IMR-90 (cell line): Measurements from ENCODE around the gene CDKL5. TPM values are rescaled to one million over a fixed set of nuclear protein-coding genes. Genes with fewer than 3 reads are reported as not detected.

Experiments used
- ATAC-seq: fragments of 200-7000 bp; cut with Tn5 transposase; 2 replicates; pipeline ENCODE4 v1.9.1; 2020; ENCODE audit warnings: low read depth, mild to moderate bottlenecking, moderate library complexity
- BruUV-seq: library from RNA; stranded (reverse); fragments of 400-500 nt; replicated peaks from 2 replicates; lab custom pipeline; 2021; lab: Mats Ljungman, UMichigan
- CTCF ChIA-PET: fragments of 300-600 bp; formaldehyde crosslinking; extraction: SDS; loops from one replicate; lab custom pipeline; 2021; ENCODE audit warnings: antibody characterized with exemption; lab: Yijun Ruan, JAX
- POLR2A ChIA-PET: fragments of 300-600 bp; sonication (Branson Sonifier 250); formaldehyde crosslinking; loops from one replicate; lab custom pipeline; 2022; ENCODE audit warnings: antibody characterized with exemption; ENCODE audit not compliant: unreplicated experiment; lab: Charles Lee
- DNase-seq: peaks from one replicate; pipeline ENCODE4 v3.0.0; 2013
- H2AFZ ChIP-seq: replicated peaks from 2 replicates; pipeline ENCODE3; 2013; ENCODE audit warnings: low read length, mild to moderate bottlenecking; ENCODE audit not compliant: poor library complexity
- H2AK5ac ChIP-seq: 2 replicates; pipeline ENCODE4 v1.6.1; 2013; ENCODE audit warnings: low read depth, low read length, inconsistent platforms
- H2AK9ac ChIP-seq: replicated peaks from 2 replicates; pipeline ENCODE3; 2013; ENCODE audit warnings: mild to moderate bottlenecking, low read depth, low read length, moderate library complexity; ENCODE audit not compliant: poor library complexity
- H2BK120ac ChIP-seq: 2 replicates; pipeline ENCODE4 v1.6.1; 2013; ENCODE audit warnings: low read depth, low read length, inconsistent platforms
- H2BK15ac ChIP-seq: 3 replicates; pipeline ENCODE4 v1.6.1; 2013; ENCODE audit warnings: low read depth, low read length, inconsistent platforms
- H2BK20ac ChIP-seq: 2 replicates; pipeline ENCODE4 v1.6.1; 2013; ENCODE audit warnings: low read depth, mild to moderate bottlenecking, inconsistent platforms, low read length, moderate library complexity
- H2BK5ac ChIP-seq: 2 replicates; pipeline ENCODE4 v1.6.1; 2013; ENCODE audit warnings: mild to moderate bottlenecking, low read depth, low read length, inconsistent platforms; ENCODE audit not compliant: poor library complexity, severe bottlenecking
- H3K14ac ChIP-seq: replicated peaks from 2 replicates; pipeline ENCODE4 v1.6.1; 2013; ENCODE audit warnings: low read depth, low read length, inconsistent platforms
- H3K18ac ChIP-seq: 2 replicates; pipeline ENCODE4 v1.6.1; 2013; ENCODE audit warnings: low read depth, low read length, control low read depth
- H3K23ac ChIP-seq: 2 replicates; pipeline ENCODE4 v1.6.1; 2013; ENCODE audit warnings: low read depth, low read length, inconsistent platforms
- H3K27ac ChIP-seq: 2 replicates; pipeline ENCODE4 v1.5.1; 2013; ENCODE audit warnings: mild to moderate bottlenecking, control low read depth, low read length; ENCODE audit not compliant: insufficient read depth
- H3K27me3 ChIP-seq: 2 replicates; pipeline ENCODE4 v1.6.1; 2013; ENCODE audit warnings: low read length; ENCODE audit not compliant: control insufficient read depth, insufficient read depth
- H3K36me3 ChIP-seq: 2 replicates; pipeline ENCODE4 v1.6.1; 2013; ENCODE audit warnings: low read length, mixed read lengths; ENCODE audit not compliant: control insufficient read depth, insufficient read depth
- H3K4ac ChIP-seq: 2 replicates; pipeline ENCODE4 v1.6.1; 2013; ENCODE audit warnings: low read depth, low read length, inconsistent platforms
- H3K4me1 ChIP-seq: 2 replicates; pipeline ENCODE4 v1.6.1; 2013; ENCODE audit warnings: low read length, mixed read lengths; ENCODE audit not compliant: control insufficient read depth, insufficient read depth
- H3K4me2 ChIP-seq: 2 replicates; pipeline ENCODE4 v1.6.1; 2013; ENCODE audit warnings: low read depth, mild to moderate bottlenecking, control low read depth, low read length, moderate library complexity
- H3K4me3 ChIP-seq: 2 replicates; pipeline ENCODE4 v1.5.1; 2013; ENCODE audit warnings: low read depth, mild to moderate bottlenecking, control low read depth, low read length, moderate library complexity; ENCODE audit not compliant: insufficient read depth
- H3K56ac ChIP-seq: 2 replicates; pipeline ENCODE4 v1.6.1; 2013; ENCODE audit warnings: low read length, inconsistent platforms; ENCODE audit not compliant: insufficient read depth; ENCODE audit errors: extremely low read depth
- H3K79me1 ChIP-seq, 2 experiments: 2 replicates each; pipeline ENCODE4 v1.6.1; 2013; ENCODE audit warnings: low read length in 2 of 2, inconsistent platforms in 1 of 2, low read depth in 1 of 2
- H3K9ac ChIP-seq: 2 replicates; pipeline ENCODE4 v1.6.1; 2013; ENCODE audit warnings: low read depth, low read length, control low read depth
- H3K9me1 ChIP-seq: 2 replicates; pipeline ENCODE4 v1.6.1; 2013; ENCODE audit warnings: low read length, inconsistent platforms; ENCODE audit not compliant: insufficient read depth
- H3K9me3 ChIP-seq: 2 replicates; pipeline ENCODE4 v1.6.1; 2013; ENCODE audit warnings: low read length; ENCODE audit not compliant: control insufficient read depth, insufficient read depth
- H4K20me1 ChIP-seq: 2 replicates; pipeline ENCODE4 v1.6.1; 2013; ENCODE audit warnings: low read length, inconsistent platforms; ENCODE audit not compliant: insufficient read depth
- H4K5ac ChIP-seq: 2 replicates; pipeline ENCODE4 v1.6.1; 2013; ENCODE audit warnings: mild to moderate bottlenecking, low read depth, low read length, control low read depth
- H4K8ac ChIP-seq, 2 experiments: 2 replicates each; pipeline ENCODE4 v1.6.1; 2013; ENCODE audit warnings: low read depth in 2 of 2, low read length in 2 of 2, control low read depth in 1 of 2, inconsistent platforms in 1 of 2
- H4K91ac ChIP-seq: 2 replicates; pipeline ENCODE4 v1.6.1; 2013; ENCODE audit warnings: low read depth, low read length, inconsistent platforms; ENCODE audit not compliant: insufficient read depth
- CHD1 ChIP-seq: IDR thresholded peaks from 2 replicates; pipeline ENCODE4 v1.6.1; 2012; ENCODE audit warnings: low read depth, low read length, improper control_type of control experiment
- ELK1 ChIP-seq: fragments of 150-350 bp; IDR thresholded peaks from 2 replicates; pipeline ENCODE4 v1.6.1; 2016; ENCODE audit warnings: low read depth, mild to moderate bottlenecking, low read length, moderate library complexity, borderline replicate concordance
- MAZ ChIP-seq: IDR thresholded peaks from 2 replicates; pipeline ENCODE4 v1.6.1; 2012; ENCODE audit warnings: low read depth, mild to moderate bottlenecking, low read length, improper control_type of control experiment, moderate library complexity, borderline replicate concordance
- POLR2A ChIP-seq: IDR thresholded peaks from 2 replicates; pipeline ENCODE4 v1.6.1; 2012; ENCODE audit warnings: mild to moderate bottlenecking, low read depth, low read length
- RFX5 ChIP-seq: IDR thresholded peaks from 2 replicates; pipeline ENCODE4 v1.8.0; 2012; ENCODE audit warnings: low read depth, mild to moderate bottlenecking, low read length, moderate library complexity
- WGBS, 2 experiments: methylation state at CpG; one replicate each; pipeline versions ENCODE4 v1.1.5 to v1.1.7; 2013; ENCODE audit warnings: missing lambda C conversion rate in 2 of 2; ENCODE audit not compliant: insufficient read length in 1 of 2; ENCODE audit errors: extremely low coverage in 2 of 2; 5-methylcytosine and 5-hydroxymethylcytosine counted together
- dilution Hi-C: fragments of 300-500 bp; cut with HindIII; formaldehyde crosslinking; loops from one replicate; pipeline ENCODE4 v1.14.3; 2018; ENCODE audit warnings: low sequenced_read_pairs; ENCODE audit not compliant: unreplicated experiment
- in situ Hi-C: fragments of 300-500 bp; cut with MboI; formaldehyde crosslinking; loops from 3 replicates; pipeline ENCODE4 v1.14.3; 2019; ENCODE audit warnings: low sequenced_read_pairs, inconsistent platforms, mixed read lengths
- intact Hi-C: fragments of 100-400 bp; cut with micrococcal nuclease; formaldehyde crosslinking; loops from 2 replicates; pipeline ENCODE4 v1.10.0; 2022
- polyA plus RNA-seq, 3 experiments: library from polyadenylated mRNA; depleted of rRNA; stranded (reverse); fragments of >200 nt; gene quantifications; 2 replicates each; pipeline ENCODE4 v1.2.3, GENCODE V29; 2012; ENCODE audit warnings: low replicate concordance in 1 of 3
- total RNA-seq: library from RNA; depleted of rRNA; stranded (reverse); fragments of >200 nt; gene quantifications from 2 replicates; pipeline ENCODE4 v1.2.3, GENCODE V29; 2012

The CDKL5 gene
- total and polyA plus RNA-seq, 2 of the 4 experiments (the other 2 are of a cell fraction): 3.5 to 9.7 TPM

GRCh38 chrX:18643243-18643642 is 217.8 kb downstream of the CDKL5 start:
- no peak overlapping the region for H2AFZ ChIP-seq
- H3K23ac ChIP-seq: no peak overlapping the region
- no peaks in the 10 kb centered on the region for H4K20me1 ChIP-seq
- no peak overlapping the region for H2AK9ac ChIP-seq
- H2BK5ac ChIP-seq: no peak overlapping the region
- no peaks in the 10 kb centered on the region for H3K9me1 ChIP-seq
- ChIA-PET POLR2A (no interaction called here), CTCF (no interaction called here)
- no peak overlapping the region for H2BK20ac ChIP-seq
- H3K9me3 ChIP-seq: no peaks in the 10 kb centered on the region; the same call in 1 of the 2 replicates
- no peak overlapping the region for H3K4me2 ChIP-seq
- H3K14ac ChIP-seq: no peak overlapping the region
- in situ Hi-C loops (no loop called here), intact Hi-C loops (no loop called here), dilution Hi-C loops (no loop called here)
- DNase-seq (no peak), ATAC-seq (no peak)
- no TSS peak for BruUV-seq
- WGBS, 2 experiments: no CpG with 5 or more reads among the region's 3 CpGs
- H3K4ac ChIP-seq: no peak overlapping the region
- H2BK120ac ChIP-seq: no peak overlapping the region
- H2AK5ac ChIP-seq: no peak overlapping the region
- H3K27me3 ChIP-seq: no peaks in the 10 kb centered on the region
- no peak overlapping the region for H3K27ac ChIP-seq
- no peaks in the 10 kb centered on the region for H3K4me1 ChIP-seq
- H3K4me3 ChIP-seq: no peak overlapping the region
- H3K79me1 ChIP-seq: no peaks in the 10 kb centered on the region
- TF ChIP-seq RFX5 (no peak), POLR2A (no peak), CHD1 (no peak), MAZ (no peak), ELK1 (no peak)
- H4K91ac ChIP-seq: no peak overlapping the region
- no peak overlapping the region for H4K8ac ChIP-seq
- no peaks in the 10 kb centered on the region for H3K36me3 ChIP-seq
- no peak overlapping the region for H3K56ac ChIP-seq
- no peak overlapping the region for H2BK15ac ChIP-seq
- H4K5ac ChIP-seq: no peak overlapping the region
- H3K9ac ChIP-seq: no peak overlapping the region
- no peak overlapping the region for H3K18ac ChIP-seq
